HL-60 (cell line): ENCODE data around the gene VSIG10L.
A peak's percentile ranks its signal among the peaks of the same experiment; 100 is the strongest.

Experiments used
- DNase-seq, 2 experiments: peaks; one replicate each; pipeline ENCODE4 v3.0.0-alpha.2; 2010 to 2020; ENCODE audit warnings: low read depth in 1 of 2, low spot score in 1 of 2
- H3K27ac ChIP-seq: fragments of 250-450 bp; sonication (Bioruptor Pico); replicated peaks from 2 replicates; pipeline ENCODE4 v1.5.1; 2020; ENCODE audit warnings: mild to moderate bottlenecking, moderate library complexity
- H3K27me3 ChIP-seq: fragments of 250-450 bp; sonication (Bioruptor Pico); 2 replicates; pipeline ENCODE4 v1.5.1; 2021; ENCODE audit warnings: mild to moderate bottlenecking, moderate library complexity; ENCODE audit not compliant: insufficient read depth, poor library complexity, severe bottlenecking
- H3K4me3 ChIP-seq: replicated peaks from 2 replicates; pipeline ENCODE4 v1.5.1; 2011; ENCODE audit warnings: mild to moderate bottlenecking, control low read depth, low read length; ENCODE audit not compliant: insufficient read depth
- GABPA ChIP-seq: IDR thresholded peaks from 2 replicates; pipeline ENCODE4 v1.6.1; 2012; ENCODE audit warnings: low read depth
- POLR2AphosphoS5 ChIP-seq: IDR thresholded peaks from 2 replicates; pipeline ENCODE4 v1.6.1; 2012; ENCODE audit warnings: low read depth
- SPI1 ChIP-seq: IDR thresholded peaks from 2 replicates; pipeline ENCODE4 v1.6.1; 2012; ENCODE audit warnings: low read depth, mild to moderate bottlenecking, borderline replicate concordance
- TF ChIP-seq, protein P1 (sequence below): IDR thresholded peaks from one replicate; pipeline ENCODE4 v1.5.1; 2011; ENCODE audit warnings: low read length, control low read depth, inconsistent platforms; ENCODE audit not compliant: insufficient read depth
- TF ChIP-seq, protein P2 (sequence below): IDR thresholded peaks from 2 replicates; pipeline ENCODE4 v1.6.1; 2012; ENCODE audit warnings: low read depth; ENCODE audit not compliant: insufficient replicate concordance

Gene VSIG10L

DNA sequence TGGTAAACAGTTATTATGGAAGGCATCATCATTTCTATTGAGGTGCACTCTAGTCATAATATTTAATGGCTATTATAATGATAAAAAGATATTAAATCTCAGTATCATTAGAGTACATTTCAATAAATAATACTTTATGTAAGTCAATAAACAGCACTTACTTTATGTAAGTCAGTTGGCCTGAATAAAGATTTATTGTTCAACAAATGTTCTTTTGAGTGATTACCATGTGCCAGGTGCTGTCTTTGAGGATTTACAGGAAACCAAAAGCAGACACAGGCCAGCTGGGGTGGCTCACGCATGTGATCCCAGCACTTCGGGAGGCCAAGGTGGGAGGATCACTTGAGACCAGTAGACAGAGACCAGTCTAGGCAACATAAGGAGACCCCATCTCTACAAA, 35.5 kb upstream of the VSIG10L start:
- TF ChIP-seq SPI1 (no peak), POLR2AphosphoS5 (no peak), GABPA (no peak)
- TF ChIP-seq, protein P1, sequence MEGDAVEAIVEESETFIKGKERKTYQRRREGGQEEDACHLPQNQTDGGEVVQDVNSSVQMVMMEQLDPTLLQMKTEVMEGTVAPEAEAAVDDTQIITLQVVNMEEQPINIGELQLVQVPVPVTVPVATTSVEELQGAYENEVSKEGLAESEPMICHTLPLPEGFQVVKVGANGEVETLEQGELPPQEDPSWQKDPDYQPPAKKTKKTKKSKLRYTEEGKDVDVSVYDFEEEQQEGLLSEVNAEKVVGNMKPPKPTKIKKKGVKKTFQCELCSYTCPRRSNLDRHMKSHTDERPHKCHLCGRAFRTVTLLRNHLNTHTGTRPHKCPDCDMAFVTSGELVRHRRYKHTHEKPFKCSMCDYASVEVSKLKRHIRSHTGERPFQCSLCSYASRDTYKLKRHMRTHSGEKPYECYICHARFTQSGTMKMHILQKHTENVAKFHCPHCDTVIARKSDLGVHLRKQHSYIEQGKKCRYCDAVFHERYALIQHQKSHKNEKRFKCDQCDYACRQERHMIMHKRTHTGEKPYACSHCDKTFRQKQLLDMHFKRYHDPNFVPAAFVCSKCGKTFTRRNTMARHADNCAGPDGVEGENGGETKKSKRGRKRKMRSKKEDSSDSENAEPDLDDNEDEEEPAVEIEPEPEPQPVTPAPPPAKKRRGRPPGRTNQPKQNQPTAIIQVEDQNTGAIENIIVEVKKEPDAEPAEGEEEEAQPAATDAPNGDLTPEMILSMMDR = no peak
- TF ChIP-seq, protein P2, sequence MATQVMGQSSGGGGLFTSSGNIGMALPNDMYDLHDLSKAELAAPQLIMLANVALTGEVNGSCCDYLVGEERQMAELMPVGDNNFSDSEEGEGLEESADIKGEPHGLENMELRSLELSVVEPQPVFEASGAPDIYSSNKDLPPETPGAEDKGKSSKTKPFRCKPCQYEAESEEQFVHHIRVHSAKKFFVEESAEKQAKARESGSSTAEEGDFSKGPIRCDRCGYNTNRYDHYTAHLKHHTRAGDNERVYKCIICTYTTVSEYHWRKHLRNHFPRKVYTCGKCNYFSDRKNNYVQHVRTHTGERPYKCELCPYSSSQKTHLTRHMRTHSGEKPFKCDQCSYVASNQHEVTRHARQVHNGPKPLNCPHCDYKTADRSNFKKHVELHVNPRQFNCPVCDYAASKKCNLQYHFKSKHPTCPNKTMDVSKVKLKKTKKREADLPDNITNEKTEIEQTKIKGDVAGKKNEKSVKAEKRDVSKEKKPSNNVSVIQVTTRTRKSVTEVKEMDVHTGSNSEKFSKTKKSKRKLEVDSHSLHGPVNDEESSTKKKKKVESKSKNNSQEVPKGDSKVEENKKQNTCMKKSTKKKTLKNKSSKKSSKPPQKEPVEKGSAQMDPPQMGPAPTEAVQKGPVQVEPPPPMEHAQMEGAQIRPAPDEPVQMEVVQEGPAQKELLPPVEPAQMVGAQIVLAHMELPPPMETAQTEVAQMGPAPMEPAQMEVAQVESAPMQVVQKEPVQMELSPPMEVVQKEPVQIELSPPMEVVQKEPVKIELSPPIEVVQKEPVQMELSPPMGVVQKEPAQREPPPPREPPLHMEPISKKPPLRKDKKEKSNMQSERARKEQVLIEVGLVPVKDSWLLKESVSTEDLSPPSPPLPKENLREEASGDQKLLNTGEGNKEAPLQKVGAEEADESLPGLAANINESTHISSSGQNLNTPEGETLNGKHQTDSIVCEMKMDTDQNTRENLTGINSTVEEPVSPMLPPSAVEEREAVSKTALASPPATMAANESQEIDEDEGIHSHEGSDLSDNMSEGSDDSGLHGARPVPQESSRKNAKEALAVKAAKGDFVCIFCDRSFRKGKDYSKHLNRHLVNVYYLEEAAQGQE = no peak
- H3K27ac ChIP-seq = no peak overlapping the region
- no peak overlapping the region for H3K4me3 ChIP-seq
- DNase-seq = no peak
- H3K27me3 ChIP-seq = no peaks in the 10 kb centered on the region

GRCh38 chr19:51375504-51376221, 33.7 kb upstream of the VSIG10L start:
- TF ChIP-seq, protein P2 = no peak
- TF ChIP-seq POLR2AphosphoS5 = 0 out of 2 replicates have a peak, but pooled peaks have one; percentile 21
- TF ChIP-seq GABPA = no peak
- peak in 1 of 2 experiments; percentile 76 for DNase-seq
- H3K27ac ChIP-seq = peak overlapping the region; percentile 40
- no peak overlapping the region for H3K4me3 ChIP-seq
- no peaks in the 10 kb centered on the region for H3K27me3 ChIP-seq

GRCh38 chr19:51372649-51373504, 30.9 kb upstream of the VSIG10L start, which contains the start of gene NKG7:
TSS of gene NKG7 (minus strand) at chr19:51372654. CDS start at chr19:51372535, 119 bp downstream.
- Histone ChIP-seq H3K27me3 (no peaks in the 10 kb centered on the region), H3K4me3 (peak within 1 kb of the TSS; percentile 12), H3K27ac (peak within 1 kb of the TSS; percentile 80)
- DNase-seq = peak; percentile 88 to 92
- TF ChIP-seq, protein P1 = no peak
- TF ChIP-seq SPI1 = peak; percentile 82
- TF ChIP-seq, protein P2 = no peak
- 0 out of 2 replicates have a peak, but pooled peaks have one; percentile 43 for TF ChIP-seq POLR2AphosphoS5
- no peak for TF ChIP-seq GABPA
